Astrocyte (in vitro differentiated cells and primary cell): ENCODE results near the gene PCMTD2. TPM values are rescaled to one million over a fixed set of nuclear protein-coding genes. Genes with fewer than 3 reads are reported as not detected.

Experiments used
- DNase-seq: peaks from one replicate; pipeline ENCODE4 v3.0.0-alpha.2; 2010; ENCODE audit warnings: low read depth
- FAIRE-seq: peaks from 2 replicates; lab custom pipeline; 2011; peaks lifted over from hg19 to GRCh38; lab: Jason Lieb, UNC
- H2AFZ ChIP-seq: 2 replicates; pipeline ENCODE4 v1.6.0; 2012; ENCODE audit warnings: low read depth, low read length, inconsistent platforms
- H3K27ac ChIP-seq: 2 replicates; pipeline ENCODE4 v1.5.1; 2011; ENCODE audit warnings: low read depth, low read length, inconsistent platforms
- H3K27me3 ChIP-seq: 2 replicates; pipeline ENCODE4 v1.6.0; 2011; ENCODE audit warnings: low read length, inconsistent platforms; ENCODE audit not compliant: insufficient read depth
- H3K36me3 ChIP-seq: 2 replicates; pipeline ENCODE4 v1.5.1; 2011; ENCODE audit warnings: low read length, inconsistent platforms; ENCODE audit not compliant: insufficient read depth
- H3K4me1 ChIP-seq: 2 replicates; pipeline ENCODE4 v1.5.1; 2011; ENCODE audit warnings: low read length, inconsistent platforms; ENCODE audit not compliant: insufficient read depth
- H3K4me2 ChIP-seq: 2 replicates; pipeline ENCODE4 v1.6.0; 2012; ENCODE audit warnings: low read length, inconsistent platforms
- H3K4me3 ChIP-seq: 2 replicates; pipeline ENCODE4 v1.5.1; 2011; ENCODE audit warnings: low read depth, mild to moderate bottlenecking, low read length, inconsistent platforms; ENCODE audit not compliant: insufficient read depth
- H3K79me2 ChIP-seq: 2 replicates; pipeline ENCODE4 v1.6.0; 2012; ENCODE audit warnings: mild to moderate bottlenecking, low read length, inconsistent platforms; ENCODE audit not compliant: insufficient read depth
- H3K9ac ChIP-seq: 2 replicates; pipeline ENCODE4 v1.6.0; 2012; ENCODE audit warnings: mild to moderate bottlenecking, low read length, inconsistent platforms
- H3K9me3 ChIP-seq: 2 replicates; pipeline ENCODE4 v1.5.1; 2012; ENCODE audit warnings: low read depth, mild to moderate bottlenecking, low read length, inconsistent platforms; ENCODE audit not compliant: insufficient read depth
- H4K20me1 ChIP-seq: 2 replicates; pipeline ENCODE4 v1.6.0; 2012; ENCODE audit warnings: low read length, inconsistent platforms; ENCODE audit not compliant: insufficient read depth
- H3K27ac Mint-ChIP-seq: one replicate; pipeline ENCODE4 v1.8.0; 2021; ENCODE audit warnings: mild to moderate bottlenecking, mixed read lengths; ENCODE audit not compliant: unreplicated experiment
- H3K27me3 Mint-ChIP-seq: one replicate; pipeline ENCODE4 v1.8.0; 2021; ENCODE audit warnings: low read depth, mixed read lengths; ENCODE audit not compliant: unreplicated experiment
- H3K36me3 Mint-ChIP-seq: one replicate; pipeline ENCODE4 v1.8.0; 2021; ENCODE audit warnings: low read depth, mixed read lengths; ENCODE audit not compliant: unreplicated experiment
- H3K4me1 Mint-ChIP-seq: one replicate; pipeline ENCODE4 v1.8.0; 2021; ENCODE audit warnings: low read depth, mixed read lengths; ENCODE audit not compliant: unreplicated experiment
- H3K4me3 Mint-ChIP-seq: one replicate; pipeline ENCODE4 v1.8.0; 2021; ENCODE audit warnings: mild to moderate bottlenecking, moderate library complexity, mixed read lengths; ENCODE audit not compliant: unreplicated experiment
- H3K9me3 Mint-ChIP-seq: one replicate; pipeline ENCODE4 v1.8.0; 2021; ENCODE audit warnings: mild to moderate bottlenecking, mixed read lengths; ENCODE audit not compliant: unreplicated experiment
- EZH2 ChIP-seq: IDR thresholded peaks from 2 replicates; pipeline ENCODE4 v1.6.1; 2012; ENCODE audit warnings: mild to moderate bottlenecking, low read length, inconsistent platforms; ENCODE audit not compliant: insufficient read depth
- total RNA-seq: library from RNA; stranded (reverse); gene quantifications from 2 replicates; pipeline ENCODE4 v1.2.1, GENCODE V29; 2021
- TF ChIP-seq, protein P1 (sequence below): IDR thresholded peaks from 2 replicates; pipeline ENCODE4 v1.5.1; 2011; ENCODE audit warnings: low read depth, mild to moderate bottlenecking, inconsistent platforms, low read length, moderate library complexity; ENCODE audit not compliant: insufficient read depth

PCMTD2 gene
- total RNA-seq, 1 donor from 2014 or later, result 40.0 TPM

DNA sequence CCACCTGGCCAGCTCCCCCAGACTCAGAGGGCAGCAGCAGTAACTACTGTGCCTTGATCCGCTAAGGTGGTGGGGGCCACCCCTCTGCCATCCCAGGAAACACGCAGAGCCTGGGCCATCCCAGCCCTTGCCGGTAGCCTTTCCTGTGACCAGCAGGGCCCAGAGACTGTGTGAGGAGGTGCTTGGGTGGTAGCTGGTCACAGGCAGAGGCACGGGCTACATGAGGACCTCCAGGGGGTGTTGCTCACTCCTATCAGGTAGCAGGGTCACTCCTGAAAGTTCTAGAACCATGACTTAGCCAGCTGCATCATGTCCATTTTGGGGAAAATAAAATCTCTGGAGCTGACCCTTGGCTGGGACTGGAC lies 22.8 kb downstream of the PCMTD2 start:
- TF ChIP-seq, protein P1, sequence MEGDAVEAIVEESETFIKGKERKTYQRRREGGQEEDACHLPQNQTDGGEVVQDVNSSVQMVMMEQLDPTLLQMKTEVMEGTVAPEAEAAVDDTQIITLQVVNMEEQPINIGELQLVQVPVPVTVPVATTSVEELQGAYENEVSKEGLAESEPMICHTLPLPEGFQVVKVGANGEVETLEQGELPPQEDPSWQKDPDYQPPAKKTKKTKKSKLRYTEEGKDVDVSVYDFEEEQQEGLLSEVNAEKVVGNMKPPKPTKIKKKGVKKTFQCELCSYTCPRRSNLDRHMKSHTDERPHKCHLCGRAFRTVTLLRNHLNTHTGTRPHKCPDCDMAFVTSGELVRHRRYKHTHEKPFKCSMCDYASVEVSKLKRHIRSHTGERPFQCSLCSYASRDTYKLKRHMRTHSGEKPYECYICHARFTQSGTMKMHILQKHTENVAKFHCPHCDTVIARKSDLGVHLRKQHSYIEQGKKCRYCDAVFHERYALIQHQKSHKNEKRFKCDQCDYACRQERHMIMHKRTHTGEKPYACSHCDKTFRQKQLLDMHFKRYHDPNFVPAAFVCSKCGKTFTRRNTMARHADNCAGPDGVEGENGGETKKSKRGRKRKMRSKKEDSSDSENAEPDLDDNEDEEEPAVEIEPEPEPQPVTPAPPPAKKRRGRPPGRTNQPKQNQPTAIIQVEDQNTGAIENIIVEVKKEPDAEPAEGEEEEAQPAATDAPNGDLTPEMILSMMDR, result no peak
- TF ChIP-seq EZH2, result no peak

DNA sequence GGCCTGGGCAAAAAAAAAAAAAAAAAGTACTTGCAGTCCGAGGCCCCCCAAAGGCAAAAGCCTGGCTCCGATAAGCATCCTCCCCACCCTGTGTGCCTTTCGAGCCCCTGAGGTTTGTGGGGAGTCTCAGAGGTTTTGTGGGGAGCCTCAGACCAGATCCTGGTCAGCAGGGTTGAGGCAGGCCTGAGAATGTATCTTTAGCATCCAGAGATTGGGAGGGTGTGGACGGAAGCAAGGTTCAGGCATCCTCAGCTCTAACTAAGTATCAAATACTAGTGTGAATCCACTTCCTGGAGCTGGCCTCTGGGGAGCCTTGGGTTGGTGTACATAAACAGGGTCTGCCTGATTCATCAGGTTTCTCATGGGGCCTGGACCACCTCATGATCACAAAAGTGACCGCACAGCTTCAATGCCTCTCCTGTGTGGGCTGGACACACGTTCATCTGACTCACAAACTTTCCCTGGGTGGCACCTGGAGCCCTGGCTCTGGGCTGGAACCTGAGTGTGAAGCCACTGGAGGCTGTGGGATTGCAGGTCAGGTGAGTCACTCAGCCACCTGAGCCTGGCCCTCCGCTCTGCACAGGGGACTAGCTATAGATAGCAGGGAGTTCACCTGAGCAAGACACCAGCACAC lies 24.4 kb downstream of the PCMTD2 start:
- Histone ChIP-seq H3K79me2 (no peaks in the 10 kb centered on the region), H3K4me1 (no peaks in the 10 kb centered on the region)
- no peak overlapping the region for H3K27ac Mint-ChIP-seq

More for the DNA sequence above, 22.8 kb downstream of the PCMTD2 start:
- Mint-ChIP-seq H3K27me3 (no peaks in the 10 kb centered on the region), H3K9me3 (peaks cover 2% of the 10 kb centered on the region), H3K4me1 (peaks cover 9% of the 10 kb centered on the region), H3K27ac (no peak overlapping the region), H3K4me3 (no peak overlapping the region), H3K36me3 (peaks cover 5% of the 10 kb centered on the region)
- H3K9ac ChIP-seq, result no peak overlapping the region
- DNase-seq, result no peak
- no peak overlapping the region for H3K4me2 ChIP-seq
- no peak for FAIRE-seq
- H3K27me3 ChIP-seq, result peaks cover 2% of the 10 kb centered on the region
- H3K36me3 ChIP-seq, result no peaks in the 10 kb centered on the region
- no peaks in the 10 kb centered on the region for H3K4me1 ChIP-seq
- peaks cover 5% of the 10 kb centered on the region for H4K20me1 ChIP-seq
- H2AFZ ChIP-seq, result no peak overlapping the region
- no peaks in the 10 kb centered on the region for H3K9me3 ChIP-seq
- no peak overlapping the region for H3K27ac ChIP-seq
- no peak overlapping the region for H3K4me3 ChIP-seq
- no peaks in the 10 kb centered on the region for H3K79me2 ChIP-seq

DNA sequence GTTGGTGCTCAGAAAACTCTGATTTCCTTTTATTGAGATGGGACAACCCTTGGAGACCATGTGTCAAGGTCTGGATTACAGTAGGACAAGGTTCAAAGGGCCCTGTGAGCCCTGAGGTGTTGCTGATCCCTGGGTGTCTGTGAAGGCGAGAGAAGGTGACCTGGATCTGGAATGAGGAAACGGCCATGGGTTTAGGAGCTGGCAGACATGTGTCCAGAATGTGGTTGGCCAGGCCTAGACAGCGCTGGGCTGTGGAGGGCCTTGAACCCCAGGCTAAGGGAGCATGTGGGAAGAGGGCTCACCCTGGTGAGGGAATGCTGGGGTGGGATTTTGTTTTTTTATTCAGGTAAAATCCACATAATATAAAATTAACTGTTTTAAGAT lies 24.9 kb downstream of the PCMTD2 start:
- no peak for DNase-seq
- no peaks in the 10 kb centered on the region for H3K79me2 ChIP-seq
- Mint-ChIP-seq H3K4me1 (no peaks in the 10 kb centered on the region), H3K36me3 (peaks cover 2% of the 10 kb centered on the region), H3K9me3 (peaks cover 6% of the 10 kb centered on the region), H3K27ac (no peak overlapping the region), H3K27me3 (no peaks in the 10 kb centered on the region), H3K4me3 (no peak overlapping the region)
- H4K20me1 ChIP-seq, result peaks cover 5% of the 10 kb centered on the region
- no peak overlapping the region for H3K27ac ChIP-seq
- TF ChIP-seq, protein P1, result no peak
- TF ChIP-seq EZH2, result no peak
- H3K4me1 ChIP-seq, result no peaks in the 10 kb centered on the region
- H3K27me3 ChIP-seq, result peaks cover 5% of the 10 kb centered on the region
- no peak for FAIRE-seq
- no peak overlapping the region for H2AFZ ChIP-seq
- H3K4me3 ChIP-seq, result no peak overlapping the region
- no peaks in the 10 kb centered on the region for H3K36me3 ChIP-seq
- no peaks in the 10 kb centered on the region for H3K9me3 ChIP-seq
- H3K4me2 ChIP-seq, result no peak overlapping the region
- no peak overlapping the region for H3K9ac ChIP-seq

More for the DNA sequence above, 24.4 kb downstream of the PCMTD2 start:
- H3K9ac ChIP-seq, result no peak overlapping the region
- H3K27me3 ChIP-seq, result peaks cover 5% of the 10 kb centered on the region
- DNase-seq (no peak), FAIRE-seq (no peak)
- Mint-ChIP-seq H3K4me1 (peaks cover 3% of the 10 kb centered on the region), H3K36me3 (peaks cover 2% of the 10 kb centered on the region), H3K4me3 (no peak overlapping the region), H3K9me3 (peaks cover 6% of the 10 kb centered on the region), H3K27me3 (no peaks in the 10 kb centered on the region)
- no peaks in the 10 kb centered on the region for H3K9me3 ChIP-seq
- no peak overlapping the region for H2AFZ ChIP-seq
- H3K27ac ChIP-seq, result no peak overlapping the region
- no peak for TF ChIP-seq EZH2
- TF ChIP-seq, protein P1, result no peak
- H4K20me1 ChIP-seq, result peaks cover 5% of the 10 kb centered on the region
- H3K4me2 ChIP-seq, result no peak overlapping the region
- H3K36me3 ChIP-seq, result no peaks in the 10 kb centered on the region
- H3K4me3 ChIP-seq, result no peak overlapping the region
